Endodermal cell (in vitro differentiated cells): Measurements from ENCODE around the gene SIRT6. TPM values are rescaled to one million over a fixed set of nuclear protein-coding genes. Genes with fewer than 3 reads are reported as not detected.
A peak's percentile ranks its signal among the peaks of the same experiment; 100 is the strongest.

Experiments
- DNase-seq: peaks from one replicate; pipeline ENCODE4 v3.0.0-alpha.2; 2017
- H3K27ac ChIP-seq: 2 replicates; pipeline ENCODE4 v1.5.1; 2013; ENCODE audit warnings: mild to moderate bottlenecking, low read depth, low read length, moderate library complexity
- H3K27me3 ChIP-seq: 2 replicates; pipeline ENCODE4 v1.6.1; 2013; ENCODE audit warnings: mild to moderate bottlenecking, low read length, moderate library complexity; ENCODE audit not compliant: insufficient read depth, control insufficient read depth, poor library complexity, severe bottlenecking
- H3K36me3 ChIP-seq: 2 replicates; pipeline ENCODE4 v1.7.0; 2013; ENCODE audit warnings: mild to moderate bottlenecking, low read length, moderate library complexity; ENCODE audit not compliant: control insufficient read depth, insufficient read depth
- H3K4me1 ChIP-seq: one replicate; pipeline ENCODE4 v1.7.0; 2013; ENCODE audit warnings: low read length; ENCODE audit not compliant: control insufficient read depth, insufficient read depth
- H3K4me3 ChIP-seq: 2 replicates; pipeline ENCODE4 v1.5.1; 2013; ENCODE audit warnings: mild to moderate bottlenecking, low read length, moderate library complexity
- H3K9ac ChIP-seq: 2 replicates; pipeline ENCODE4 v1.6.1; 2013; ENCODE audit warnings: mild to moderate bottlenecking, low read length, moderate library complexity; ENCODE audit not compliant: poor library complexity, severe bottlenecking; ENCODE audit errors: extremely low read depth
- H3K9me3 ChIP-seq: 2 replicates; pipeline ENCODE4 v1.6.1; 2013; ENCODE audit warnings: mild to moderate bottlenecking, low read length, moderate library complexity; ENCODE audit not compliant: control insufficient read depth
- H3K27ac Mint-ChIP-seq: 2 replicates; pipeline ENCODE4 v1.8.0; 2020; ENCODE audit warnings: mixed read lengths
- H3K27me3 Mint-ChIP-seq: 2 replicates; pipeline ENCODE4 v1.8.0; 2021; ENCODE audit warnings: mild to moderate bottlenecking, mixed read lengths; ENCODE audit not compliant: insufficient read depth
- H3K36me3 Mint-ChIP-seq: 2 replicates; pipeline ENCODE4 v1.8.0; 2020; ENCODE audit warnings: low read depth, mixed read lengths
- H3K4me1 Mint-ChIP-seq: 2 replicates; pipeline ENCODE4 v1.8.0; 2020; ENCODE audit warnings: mixed read lengths
- H3K4me3 Mint-ChIP-seq: 2 replicates; pipeline ENCODE4 v1.8.0; 2020; ENCODE audit warnings: mild to moderate bottlenecking, moderate library complexity, mixed read lengths
- H3K9me3 Mint-ChIP-seq: 2 replicates; pipeline ENCODE4 v1.8.0; 2020; ENCODE audit warnings: mild to moderate bottlenecking, mixed read lengths
- WGBS, 2 experiments: methylation state at CpG; one replicate each; pipeline versions ENCODE4 v1.1.5 to v1.1.7; 2013; ENCODE audit warnings: missing lambda C conversion rate in 2 of 2, mixed read lengths in 1 of 2; ENCODE audit not compliant: insufficient coverage in 1 of 2, insufficient read length in 1 of 2; 5-methylcytosine and 5-hydroxymethylcytosine counted together
- total RNA-seq, 2 donors: library from RNA; stranded (reverse); fragmentation: NEBNext Ultra II Directional in 1 of 2; extraction: Animal tissue kit (Norgen Biotek cat#: 25700) in 1 of 2; gene quantifications; 2 replicates in 1 of 2; 3 replicates in 1 of 2; pipeline ENCODE4 v1.2.1, GENCODE V29; 2021
- TF ChIP-seq, protein P1 (sequence below): fragments of 200-600 bp; sonication (generic); conservative IDR thresholded peaks from 2 replicates; pipeline ENCODE4 v1.5.0; 2021; ENCODE audit warnings: antibody characterized with exemption, mild to moderate bottlenecking

The SIRT6 gene
- total RNA-seq, 2 donors from 2014 or later, result 22.1 to 29.1 TPM

DNA sequence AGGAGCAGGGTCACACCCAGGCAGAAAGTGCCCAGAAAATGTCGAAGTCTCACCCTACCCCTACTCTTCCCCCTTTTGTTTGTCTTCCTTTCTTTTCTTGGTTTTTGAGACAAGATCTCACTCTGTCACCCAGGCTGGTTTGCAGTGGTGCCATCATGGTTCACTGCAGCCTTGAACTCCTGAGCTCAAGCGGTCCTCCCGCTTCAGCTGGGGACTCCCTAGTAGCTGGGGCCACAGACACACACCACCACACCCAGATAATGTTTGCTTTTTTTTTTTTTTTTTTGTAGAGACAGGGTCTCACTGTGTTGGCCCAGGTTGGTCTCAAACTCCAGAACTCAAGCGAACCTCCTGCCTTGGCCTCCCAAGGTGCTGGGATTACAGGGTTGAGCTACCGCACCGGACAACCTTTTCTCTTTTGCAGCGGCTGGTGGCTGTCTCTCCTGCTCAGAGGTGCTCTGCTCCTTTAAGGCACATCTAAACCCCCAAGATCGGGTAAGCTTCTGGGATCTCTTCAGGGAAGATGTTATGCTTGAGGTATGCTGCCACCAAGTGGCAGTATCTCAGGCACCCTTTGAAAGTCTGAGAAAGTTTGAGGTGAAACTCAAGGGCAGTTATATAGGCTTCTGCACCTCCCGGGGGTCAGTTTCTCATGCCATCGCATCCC, 24.6 kb upstream of the SIRT6 start:
- H3K4me1 ChIP-seq, result no peaks in the 10 kb centered on the region
- H3K9me3 ChIP-seq, result no peaks in the 10 kb centered on the region
- no peak overlapping the region for H3K9ac ChIP-seq
- Mint-ChIP-seq H3K36me3 (no peaks in the 10 kb centered on the region), H3K27ac (no peak overlapping the region), H3K4me1 (no peaks in the 10 kb centered on the region), H3K27me3 (peaks cover 8% of the 10 kb centered on the region), H3K4me3 (no peak overlapping the region), H3K9me3 (no peaks in the 10 kb centered on the region)
- no peak overlapping the region for H3K4me3 ChIP-seq
- no peaks in the 10 kb centered on the region for H3K27me3 ChIP-seq
- no peak overlapping the region for H3K27ac ChIP-seq
- DNase-seq, result no peak
- TF ChIP-seq, protein P1, sequence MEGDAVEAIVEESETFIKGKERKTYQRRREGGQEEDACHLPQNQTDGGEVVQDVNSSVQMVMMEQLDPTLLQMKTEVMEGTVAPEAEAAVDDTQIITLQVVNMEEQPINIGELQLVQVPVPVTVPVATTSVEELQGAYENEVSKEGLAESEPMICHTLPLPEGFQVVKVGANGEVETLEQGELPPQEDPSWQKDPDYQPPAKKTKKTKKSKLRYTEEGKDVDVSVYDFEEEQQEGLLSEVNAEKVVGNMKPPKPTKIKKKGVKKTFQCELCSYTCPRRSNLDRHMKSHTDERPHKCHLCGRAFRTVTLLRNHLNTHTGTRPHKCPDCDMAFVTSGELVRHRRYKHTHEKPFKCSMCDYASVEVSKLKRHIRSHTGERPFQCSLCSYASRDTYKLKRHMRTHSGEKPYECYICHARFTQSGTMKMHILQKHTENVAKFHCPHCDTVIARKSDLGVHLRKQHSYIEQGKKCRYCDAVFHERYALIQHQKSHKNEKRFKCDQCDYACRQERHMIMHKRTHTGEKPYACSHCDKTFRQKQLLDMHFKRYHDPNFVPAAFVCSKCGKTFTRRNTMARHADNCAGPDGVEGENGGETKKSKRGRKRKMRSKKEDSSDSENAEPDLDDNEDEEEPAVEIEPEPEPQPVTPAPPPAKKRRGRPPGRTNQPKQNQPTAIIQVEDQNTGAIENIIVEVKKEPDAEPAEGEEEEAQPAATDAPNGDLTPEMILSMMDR, result peak; percentile 39
- no peaks in the 10 kb centered on the region for H3K36me3 ChIP-seq
- WGBS, 2 experiments, result 80 to 90% methylated on average over 4 to 10 of the region's 10 CpGs

GRCh38 chr19:4201798-4202197, 19.4 kb upstream of the SIRT6 start:
- Histone ChIP-seq H3K27me3 (peaks cover 33% of the 10 kb centered on the region), H3K27ac (no peak overlapping the region)

DNA sequence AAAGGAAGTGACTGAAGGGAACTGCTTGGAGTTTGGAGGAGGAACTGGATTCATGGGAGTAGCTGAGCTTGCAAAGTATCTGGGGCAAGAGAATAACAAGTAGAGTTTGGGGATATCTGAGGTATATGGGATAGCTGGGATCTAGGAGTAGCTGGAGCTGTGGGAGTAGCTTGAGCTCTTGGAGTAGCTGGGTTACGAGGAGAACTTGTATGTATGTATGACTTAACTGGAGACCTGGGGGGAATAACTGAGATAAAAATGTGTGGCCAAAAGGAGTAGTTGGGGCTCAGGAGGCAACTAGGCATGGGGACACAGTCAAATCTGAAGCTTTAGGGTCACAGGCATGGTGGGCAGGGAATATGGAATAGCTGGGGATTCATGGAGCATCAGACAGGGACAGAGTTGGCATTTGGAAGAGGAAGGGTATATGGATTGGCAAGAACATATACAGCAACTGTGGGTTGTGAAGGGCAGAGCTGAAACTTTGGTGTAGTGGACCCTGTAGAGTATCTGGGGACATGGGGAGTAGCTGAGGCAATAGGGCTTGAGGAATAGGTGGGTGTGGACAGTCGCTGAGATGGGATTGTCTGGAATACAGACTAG, 18.7 kb upstream of the SIRT6 start:
- Mint-ChIP-seq H3K27ac (no peak overlapping the region), H3K4me1 (no peaks in the 10 kb centered on the region), H3K27me3 (peaks cover 62% of the 10 kb centered on the region), H3K36me3 (no peaks in the 10 kb centered on the region), H3K9me3 (peaks cover 8% of the 10 kb centered on the region), H3K4me3 (no peak overlapping the region)
- H3K9me3 ChIP-seq, result peaks cover 8% of the 10 kb centered on the region
- H3K4me1 ChIP-seq, result no peaks in the 10 kb centered on the region
- H3K36me3 ChIP-seq, result no peaks in the 10 kb centered on the region
- no peak overlapping the region for H3K9ac ChIP-seq
- WGBS, 2 experiments, result 39 to 44% methylated on average over 2 of the region's 2 CpGs
- H3K27ac ChIP-seq, result no peak overlapping the region
- DNase-seq, result no peak
- TF ChIP-seq, protein P1, result no peak
- peaks cover 33% of the 10 kb centered on the region for H3K27me3 ChIP-seq
- H3K4me3 ChIP-seq, result no peak overlapping the region

More at GRCh38 chr19:4201798-4202197, 19.4 kb upstream of the SIRT6 start:
- no peak overlapping the region for H3K4me3 Mint-ChIP-seq
- peaks cover 8% of the 10 kb centered on the region for H3K9me3 Mint-ChIP-seq
- Histone ChIP-seq H3K36me3 (no peaks in the 10 kb centered on the region), H3K9ac (no peak overlapping the region), H3K4me3 (no peak overlapping the region), H3K9me3 (peaks cover 8% of the 10 kb centered on the region), H3K4me1 (no peaks in the 10 kb centered on the region)
- no peaks in the 10 kb centered on the region for H3K4me1 Mint-ChIP-seq
- 90 to 95% methylated on average over 4 of the region's 4 CpGs for WGBS, 2 experiments
- H3K27ac Mint-ChIP-seq, result no peak overlapping the region
- peaks cover 55% of the 10 kb centered on the region for H3K27me3 Mint-ChIP-seq
- no peaks in the 10 kb centered on the region for H3K36me3 Mint-ChIP-seq
- no peak for DNase-seq
- TF ChIP-seq, protein P1, result no peak
